Measurements from ENCODE around the gene SOAT2.

SOAT2 gene

DNA sequence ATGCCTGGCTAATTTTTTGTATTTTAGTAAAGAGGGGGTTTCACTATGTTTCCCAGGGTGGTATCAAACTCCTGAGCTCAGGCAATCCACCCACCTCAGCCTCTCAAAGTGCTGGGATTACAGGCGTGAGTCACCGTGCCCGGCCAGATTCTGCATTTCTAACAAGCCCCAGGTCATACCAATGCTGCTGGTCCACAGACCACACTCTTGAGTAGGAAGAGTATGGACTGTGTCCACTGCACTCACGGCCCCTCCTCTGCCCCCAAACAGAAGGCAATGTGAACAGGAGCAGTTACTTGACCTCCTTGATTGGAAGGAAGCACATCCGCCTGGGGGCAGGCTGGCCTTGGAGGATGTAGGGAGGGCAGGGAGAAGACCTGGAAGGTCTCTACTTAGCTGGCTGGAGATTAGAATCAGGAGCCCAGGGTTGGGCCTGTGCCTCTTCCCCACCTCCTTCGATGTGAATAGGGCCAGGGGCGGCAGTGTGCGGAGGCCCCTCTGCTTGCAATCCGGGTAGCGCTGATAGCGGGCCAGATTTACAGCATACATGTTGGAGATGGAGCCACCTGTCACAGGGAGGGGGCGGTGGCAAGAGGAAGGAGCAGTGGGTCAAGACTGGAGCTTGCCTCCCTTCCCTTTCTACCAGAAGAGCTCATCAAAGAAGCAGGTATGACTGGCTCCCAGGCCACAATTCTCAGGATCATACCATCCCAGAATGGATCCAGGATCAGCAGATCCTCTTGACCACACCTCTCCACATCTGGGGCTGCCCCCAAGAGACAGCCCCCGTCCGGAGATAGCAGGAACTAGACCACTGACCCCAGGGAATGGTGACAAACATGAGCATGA, 67.8 kb downstream of the SOAT2 start:
- no peak overlapping the region for H2AFZ ChIP-seq (ENCODE audit: low read length)

GRCh38 chr12:53171725-53172329, 68.5 kb downstream of the SOAT2 start:
- Histone ChIP-seq H2AFZ (ENCODE audit: low read length) (no peak overlapping the region), H3K4me1 (ENCODE audit: insufficient read depth, low read length, severe bottlenecking) (no peaks in the 10 kb centered on the region), H3K9me3 (ENCODE audit: low read length) (no peaks in the 10 kb centered on the region), H3K79me2 (ENCODE audit: insufficient read depth, low read length) (no peaks in the 10 kb centered on the region), H3K4me3 (ENCODE audit: low read depth, low read length, poor library complexity, severe bottlenecking) (no peak overlapping the region), H3K27ac (ENCODE audit: low read depth, low read length, poor library complexity, severe bottlenecking) (no peak overlapping the region), H3K9ac (ENCODE audit: low read length) (no peak overlapping the region), H3K27me3 (ENCODE audit: insufficient read depth, low read length) (no peaks in the 10 kb centered on the region), H4K20me1 (ENCODE audit: insufficient read depth, low read length) (no peaks in the 10 kb centered on the region), H3K36me3 (ENCODE audit: insufficient read depth, low read length) (no peaks in the 10 kb centered on the region; the same call in 1 of the 2 replicates), H3F3A (ENCODE audit: insufficient read depth, low read length) (no peaks in the 10 kb centered on the region), H3K9me2 (ENCODE audit: low read depth, low read length) (no peaks in the 10 kb centered on the region), H3K4me2 (ENCODE audit: low read length) (no peak overlapping the region)
- TF ChIP-seq, protein P1, sequence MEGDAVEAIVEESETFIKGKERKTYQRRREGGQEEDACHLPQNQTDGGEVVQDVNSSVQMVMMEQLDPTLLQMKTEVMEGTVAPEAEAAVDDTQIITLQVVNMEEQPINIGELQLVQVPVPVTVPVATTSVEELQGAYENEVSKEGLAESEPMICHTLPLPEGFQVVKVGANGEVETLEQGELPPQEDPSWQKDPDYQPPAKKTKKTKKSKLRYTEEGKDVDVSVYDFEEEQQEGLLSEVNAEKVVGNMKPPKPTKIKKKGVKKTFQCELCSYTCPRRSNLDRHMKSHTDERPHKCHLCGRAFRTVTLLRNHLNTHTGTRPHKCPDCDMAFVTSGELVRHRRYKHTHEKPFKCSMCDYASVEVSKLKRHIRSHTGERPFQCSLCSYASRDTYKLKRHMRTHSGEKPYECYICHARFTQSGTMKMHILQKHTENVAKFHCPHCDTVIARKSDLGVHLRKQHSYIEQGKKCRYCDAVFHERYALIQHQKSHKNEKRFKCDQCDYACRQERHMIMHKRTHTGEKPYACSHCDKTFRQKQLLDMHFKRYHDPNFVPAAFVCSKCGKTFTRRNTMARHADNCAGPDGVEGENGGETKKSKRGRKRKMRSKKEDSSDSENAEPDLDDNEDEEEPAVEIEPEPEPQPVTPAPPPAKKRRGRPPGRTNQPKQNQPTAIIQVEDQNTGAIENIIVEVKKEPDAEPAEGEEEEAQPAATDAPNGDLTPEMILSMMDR (IDR thresholded peaks at IDR 0.05; ENCODE audit: low read length) = no peak
- TF ChIP-seq EZH2 (IDR thresholded peaks at IDR 0.05; ENCODE audit: borderline replicate concordance, low read length) = no peak

More for the DNA sequence above, 67.8 kb downstream of the SOAT2 start:
- Histone ChIP-seq H3F3A (ENCODE audit: insufficient read depth, low read length) (no peaks in the 10 kb centered on the region), H3K36me3 (ENCODE audit: insufficient read depth, low read length) (no peaks in the 10 kb centered on the region; the same call in 1 of the 2 replicates), H3K9me3 (ENCODE audit: low read length) (no peaks in the 10 kb centered on the region), H3K9ac (ENCODE audit: low read length) (no peak overlapping the region), H3K4me3 (ENCODE audit: low read depth, low read length, poor library complexity, severe bottlenecking) (no peak overlapping the region), H3K9me2 (ENCODE audit: low read depth, low read length) (no peaks in the 10 kb centered on the region), H3K27me3 (ENCODE audit: insufficient read depth, low read length) (no peaks in the 10 kb centered on the region), H3K27ac (ENCODE audit: low read depth, low read length, poor library complexity, severe bottlenecking) (no peak overlapping the region), H3K79me2 (ENCODE audit: insufficient read depth, low read length) (no peaks in the 10 kb centered on the region), H3K4me1 (ENCODE audit: insufficient read depth, low read length, severe bottlenecking) (no peaks in the 10 kb centered on the region), H3K4me2 (ENCODE audit: low read length) (no peak overlapping the region), H4K20me1 (ENCODE audit: insufficient read depth, low read length) (no peaks in the 10 kb centered on the region)
- TF ChIP-seq, protein P1 (IDR thresholded peaks at IDR 0.05; ENCODE audit: low read length) = no peak
- TF ChIP-seq EZH2 (IDR thresholded peaks at IDR 0.05; ENCODE audit: borderline replicate concordance, low read length) = no peak

GRCh38 chr12:53172352-53172751, 69.1 kb downstream of the SOAT2 start:
- Histone ChIP-seq H3K9me3 (ENCODE audit: low read length) (no peaks in the 10 kb centered on the region), H3F3A (ENCODE audit: insufficient read depth, low read length) (no peaks in the 10 kb centered on the region), H3K36me3 (ENCODE audit: insufficient read depth, low read length) (no peaks in the 10 kb centered on the region; the same call in 1 of the 2 replicates), H3K4me3 (ENCODE audit: low read depth, low read length, poor library complexity, severe bottlenecking) (no peak overlapping the region), H3K9me2 (ENCODE audit: low read depth, low read length) (no peaks in the 10 kb centered on the region), H3K4me1 (ENCODE audit: insufficient read depth, low read length, severe bottlenecking) (no peaks in the 10 kb centered on the region), H3K79me2 (ENCODE audit: insufficient read depth, low read length) (no peaks in the 10 kb centered on the region), H4K20me1 (ENCODE audit: insufficient read depth, low read length) (no peaks in the 10 kb centered on the region), H3K27me3 (ENCODE audit: insufficient read depth, low read length) (no peaks in the 10 kb centered on the region), H3K9ac (ENCODE audit: low read length) (no peak overlapping the region), H2AFZ (ENCODE audit: low read length) (no peak overlapping the region), H3K27ac (ENCODE audit: low read depth, low read length, poor library complexity, severe bottlenecking) (no peak overlapping the region), H3K4me2 (ENCODE audit: low read length) (no peak overlapping the region)
- no peak for TF ChIP-seq EZH2 (IDR thresholded peaks at IDR 0.05; ENCODE audit: borderline replicate concordance, low read length)
- TF ChIP-seq, protein P1 (IDR thresholded peaks at IDR 0.05; ENCODE audit: low read length) = no peak
